Osteoblast (primary cell): ENCODE data around the gene C4orf50. TPM values are rescaled to one million over a fixed set of nuclear protein-coding genes. Genes with fewer than 3 reads are reported as not detected.

ENCODE experiments used
- DNase-seq: peaks from one replicate; pipeline ENCODE4 v3.0.0; 2011; ENCODE audit warnings: low spot score, mixed read lengths; ENCODE audit not compliant: insufficient read length; ENCODE audit errors: missing footprints
- H2AFZ ChIP-seq: 2 replicates; pipeline ENCODE4 v1.6.0; 2011; ENCODE audit warnings: mild to moderate bottlenecking, low read length
- H3K27ac ChIP-seq: 2 replicates; pipeline ENCODE4 v1.5.1; 2011; ENCODE audit warnings: mild to moderate bottlenecking, low read depth, low read length, moderate library complexity
- H3K27me3 ChIP-seq: 2 replicates; pipeline ENCODE4 v1.6.0; 2012; ENCODE audit warnings: mild to moderate bottlenecking, control low read depth, inconsistent platforms, low read length, moderate library complexity; ENCODE audit not compliant: insufficient read depth
- H3K36me3 ChIP-seq: 2 replicates; pipeline ENCODE4 v1.5.1; 2011; ENCODE audit warnings: mild to moderate bottlenecking, low read length, control low read depth, moderate library complexity; ENCODE audit not compliant: insufficient read depth
- H3K4me1 ChIP-seq: 2 replicates; pipeline ENCODE4 v1.5.1; 2011; ENCODE audit warnings: mild to moderate bottlenecking, low read length, control low read depth, moderate library complexity; ENCODE audit not compliant: insufficient read depth
- H3K4me2 ChIP-seq: 2 replicates; pipeline ENCODE4 v1.6.0; 2011; ENCODE audit warnings: mild to moderate bottlenecking, low read length; ENCODE audit not compliant: insufficient read depth
- H3K4me3 ChIP-seq: fragments of 200-600 bp; sonication (generic); 3 replicates; pipeline ENCODE4 v1.5.1; 2012; ENCODE audit warnings: mild to moderate bottlenecking, low read length, inconsistent platforms; ENCODE audit not compliant: insufficient read depth
- H3K79me2 ChIP-seq: 2 replicates; pipeline ENCODE4 v1.6.0; 2012; ENCODE audit warnings: mild to moderate bottlenecking, low read length, control low read depth, inconsistent platforms; ENCODE audit not compliant: insufficient read depth
- H3K9me3 ChIP-seq: 2 replicates; pipeline ENCODE4 v1.5.1; 2011; ENCODE audit warnings: low read depth, low read length, control low read depth
- H4K20me1 ChIP-seq: 2 replicates; pipeline ENCODE4 v1.6.0; 2012; ENCODE audit warnings: mild to moderate bottlenecking, low read length, control low read depth; ENCODE audit not compliant: insufficient read depth
- CTCF ChIP-seq: IDR thresholded peaks from 2 replicates; pipeline ENCODE4 v1.5.1; 2011; ENCODE audit warnings: mild to moderate bottlenecking, low read depth, low read length, moderate library complexity; ENCODE audit errors: extremely low read depth
- total RNA-seq: library from RNA; depleted of rRNA; stranded (reverse); fragments of >200 nt; gene quantifications from 2 replicates; pipeline ENCODE4 v1.2.3, GENCODE V29; 2012

The C4orf50 gene
- total RNA-seq, 1 donor = not detected

DNA sequence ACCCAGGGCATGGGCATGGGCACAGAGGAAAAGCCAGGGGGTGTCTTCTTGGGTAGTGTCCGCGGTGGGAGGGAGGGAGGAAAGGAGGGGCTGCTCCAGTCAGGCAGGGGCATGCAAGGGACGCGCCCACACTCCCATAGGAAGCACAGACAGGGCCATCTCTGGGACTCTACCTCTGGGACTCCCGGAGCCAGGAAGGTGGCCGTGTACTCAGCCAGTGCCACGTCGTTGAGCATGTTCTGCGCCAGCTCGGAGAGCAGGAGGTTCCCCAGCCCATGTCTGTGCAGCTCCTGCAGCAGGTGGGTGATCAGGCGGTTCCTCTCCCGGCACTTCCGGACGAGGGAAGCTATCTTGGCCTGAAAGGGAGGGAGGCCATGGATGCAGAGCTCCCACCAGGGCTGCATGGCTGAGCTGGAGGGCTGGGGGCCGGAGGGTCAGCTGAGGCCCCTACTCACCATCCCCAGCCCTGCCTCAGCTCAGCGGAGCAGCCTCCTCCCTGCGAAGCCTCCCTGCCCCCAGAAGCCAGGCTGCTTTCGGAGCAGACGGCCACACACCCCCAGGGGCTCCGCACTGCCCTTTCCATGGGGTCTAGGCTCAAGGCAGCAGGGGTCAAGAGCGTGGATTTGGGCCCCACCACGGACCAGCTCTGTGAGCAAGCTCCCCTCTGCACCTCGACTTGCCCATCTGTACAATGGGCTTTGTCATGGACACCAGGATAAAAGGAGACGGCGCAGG is 44.6 kb downstream of the C4orf50 start:
- Histone ChIP-seq H3K4me2 (no peak overlapping the region), H2AFZ (no peak overlapping the region), H3K36me3 (no peaks in the 10 kb centered on the region), H3K4me1 (no peaks in the 10 kb centered on the region), H3K4me3 (no peak overlapping the region), H4K20me1 (no peaks in the 10 kb centered on the region), H3K27me3 (no peaks in the 10 kb centered on the region), H3K27ac (no peak overlapping the region), H3K9me3 (no peaks in the 10 kb centered on the region), H3K79me2 (no peaks in the 10 kb centered on the region)
- no peak for DNase-seq
- no peak for TF ChIP-seq CTCF

- no peak overlapping the region for H3K27ac ChIP-seq
- no peaks in the 10 kb centered on the region for H3K9me3 ChIP-seq
- H2AFZ ChIP-seq = no peak overlapping the region
- no peak for TF ChIP-seq CTCF
- no peaks in the 10 kb centered on the region for H3K4me1 ChIP-seq
- H3K4me3 ChIP-seq = no peak overlapping the region
- H4K20me1 ChIP-seq = no peaks in the 10 kb centered on the region
- H3K4me2 ChIP-seq = no peak overlapping the region
- DNase-seq = no peak
- no peaks in the 10 kb centered on the region for H3K27me3 ChIP-seq
- H3K79me2 ChIP-seq = no peaks in the 10 kb centered on the region
- H3K36me3 ChIP-seq = no peaks in the 10 kb centered on the region
Observed at GRCh38 chr4:5973033-5973432, 45.2 kb downstream of the C4orf50 start.

- no peaks in the 10 kb centered on the region for H3K79me2 ChIP-seq
- no peak overlapping the region for H3K4me2 ChIP-seq
- no peaks in the 10 kb centered on the region for H3K27me3 ChIP-seq
- no peaks in the 10 kb centered on the region for H3K4me1 ChIP-seq
- H4K20me1 ChIP-seq = no peaks in the 10 kb centered on the region
- DNase-seq = no peak
- TF ChIP-seq CTCF = no peak
- no peaks in the 10 kb centered on the region for H3K9me3 ChIP-seq
- no peak overlapping the region for H2AFZ ChIP-seq
- no peaks in the 10 kb centered on the region for H3K36me3 ChIP-seq
- no peak overlapping the region for H3K27ac ChIP-seq
- no peak overlapping the region for H3K4me3 ChIP-seq
Observed at GRCh38 chr4:5972571-5972970, 45.7 kb downstream of the C4orf50 start.

DNA sequence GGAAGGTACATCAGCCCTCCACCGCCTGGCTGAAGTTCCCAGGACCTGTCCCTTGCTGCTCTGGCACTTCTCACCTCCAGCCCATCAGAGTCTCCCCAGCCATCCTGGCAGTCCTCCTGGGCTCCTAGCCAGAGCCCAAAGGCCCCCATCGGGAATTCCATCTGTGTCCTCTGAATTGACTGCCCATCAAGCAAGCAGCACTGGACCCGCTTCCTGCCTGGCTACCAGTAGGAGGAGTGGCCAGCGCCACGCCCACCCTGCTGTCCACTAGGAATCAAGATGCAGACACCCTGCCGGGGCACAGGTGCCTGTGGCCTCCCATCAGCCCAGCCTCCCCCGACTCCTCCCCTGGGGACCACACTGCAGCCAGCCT is 47.2 kb downstream of the C4orf50 start:
- Histone ChIP-seq H3K4me3 (no peak overlapping the region), H4K20me1 (no peaks in the 10 kb centered on the region), H3K36me3 (no peaks in the 10 kb centered on the region), H3K4me1 (no peaks in the 10 kb centered on the region), H3K79me2 (no peaks in the 10 kb centered on the region), H3K27me3 (no peaks in the 10 kb centered on the region), H3K27ac (no peak overlapping the region), H3K4me2 (no peak overlapping the region), H2AFZ (no peak overlapping the region), H3K9me3 (no peaks in the 10 kb centered on the region)
- no peak for DNase-seq
- TF ChIP-seq CTCF = no peak
